HEK293 (cell line): ENCODE results near the gene STRN3.
A peak's percentile ranks its signal among the peaks of the same experiment; 100 is the strongest.

ENCODE experiments used
- EGR2 ChIP-seq: fragments of 450-650 bp; formaldehyde crosslinking; IDR thresholded peaks from 2 replicates; pipeline ENCODE4 v1.5.1; 2016; ENCODE audit warnings: low read depth, missing biosample characterization, missing genetic modification characterization
- HIC1 ChIP-seq: fragments of 450-650 bp; formaldehyde crosslinking; IDR thresholded peaks from 2 replicates; pipeline ENCODE4 v1.5.1; 2016; ENCODE audit warnings: missing biosample characterization, missing genetic modification characterization
- HOXA7 ChIP-seq: sonication (generic); formaldehyde crosslinking; IDR thresholded peaks from 2 replicates; pipeline ENCODE4 v1.8.1; 2022; ENCODE audit warnings: missing genetic modification reagents, borderline replicate concordance
- HOXD13 ChIP-seq: sonication (generic); formaldehyde crosslinking; IDR thresholded peaks from 2 replicates; pipeline ENCODE4 v1.8.0; 2022; ENCODE audit warnings: missing genetic modification reagents, borderline replicate concordance
- RBAK ChIP-seq: fragments of 450-650 bp; formaldehyde crosslinking; IDR thresholded peaks from 2 replicates; pipeline ENCODE4 v1.5.1; 2016; ENCODE audit warnings: missing biosample characterization, missing genetic modification characterization
- ZBTB20 ChIP-seq: fragments of 450-650 bp; formaldehyde crosslinking; IDR thresholded peaks from 2 replicates; pipeline ENCODE4 v1.5.1; 2016; ENCODE audit warnings: missing biosample characterization, missing genetic modification characterization
- ZBTB44 ChIP-seq: fragments of 450-650 bp; IDR thresholded peaks from 2 replicates; pipeline ENCODE4 v1.5.1; 2018; ENCODE audit warnings: missing biosample characterization, mild to moderate bottlenecking, missing genetic modification characterization
- ZBTB6 ChIP-seq: fragments of 450-650 bp; formaldehyde crosslinking; IDR thresholded peaks from 2 replicates; pipeline ENCODE4 v1.5.1; 2017; ENCODE audit warnings: missing biosample characterization, missing genetic modification characterization
- ZFP37 ChIP-seq: fragments of 450-650 bp; formaldehyde crosslinking; IDR thresholded peaks from 2 replicates; pipeline ENCODE4 v1.5.1; 2016; ENCODE audit warnings: missing biosample characterization, missing genetic modification characterization
- ZNF140 ChIP-seq: fragments of 450-650 bp; formaldehyde crosslinking; IDR thresholded peaks from 2 replicates; pipeline ENCODE4 v1.5.1; 2016; ENCODE audit warnings: missing biosample characterization, missing genetic modification characterization
- ZNF174 ChIP-seq: fragments of 450-650 bp; formaldehyde crosslinking; IDR thresholded peaks from 2 replicates; pipeline ENCODE4 v1.5.0; 2017; ENCODE audit warnings: missing biosample characterization, mild to moderate bottlenecking, missing genetic modification characterization
- ZNF280C ChIP-seq: fragments of 450-650 bp; formaldehyde crosslinking; IDR thresholded peaks from 2 replicates; pipeline ENCODE4 v1.5.1; 2016; ENCODE audit warnings: missing biosample characterization, missing genetic modification characterization
- ZNF280D ChIP-seq: fragments of 450-650 bp; formaldehyde crosslinking; IDR thresholded peaks from 2 replicates; pipeline ENCODE4 v1.5.1; 2016; ENCODE audit warnings: missing biosample characterization, missing genetic modification characterization
- ZNF362 ChIP-seq: fragments of 450-650 bp; formaldehyde crosslinking; IDR thresholded peaks from 2 replicates; pipeline ENCODE4 v1.5.1; 2016; ENCODE audit warnings: missing biosample characterization, missing genetic modification characterization
- ZNF473 ChIP-seq: fragments of 450-650 bp; formaldehyde crosslinking; IDR thresholded peaks from 2 replicates; pipeline ENCODE4 v1.5.1; 2017; ENCODE audit warnings: missing biosample characterization, missing genetic modification characterization
- ZNF529 ChIP-seq: fragments of 450-650 bp; formaldehyde crosslinking; IDR thresholded peaks from 2 replicates; pipeline ENCODE4 v1.5.1; 2017; ENCODE audit warnings: missing genetic modification characterization, missing biosample characterization; ENCODE audit not compliant: insufficient replicate concordance
- ZNF571 ChIP-seq: fragments of 450-650 bp; formaldehyde crosslinking; IDR thresholded peaks from 2 replicates; pipeline ENCODE4 v1.5.0; 2017; ENCODE audit warnings: missing biosample characterization, missing genetic modification characterization
- ZNF580 ChIP-seq: fragments of 450-650 bp; formaldehyde crosslinking; IDR thresholded peaks from 2 replicates; pipeline ENCODE4 v1.5.1; 2016; ENCODE audit warnings: missing biosample characterization, missing genetic modification characterization
- ZNF585B ChIP-seq: fragments of 450-650 bp; formaldehyde crosslinking; IDR thresholded peaks from 2 replicates; pipeline ENCODE4 v1.5.1; 2016; ENCODE audit warnings: missing biosample characterization, missing genetic modification characterization
- ZNF629 ChIP-seq: fragments of 450-650 bp; formaldehyde crosslinking; IDR thresholded peaks from 2 replicates; pipeline ENCODE4 v1.5.1; 2017; ENCODE audit warnings: missing biosample characterization, missing genetic modification characterization
- ZNF677 ChIP-seq: fragments of 450-650 bp; IDR thresholded peaks from 2 replicates; pipeline ENCODE4 v1.5.0; 2018; ENCODE audit warnings: missing biosample characterization, mild to moderate bottlenecking, missing genetic modification characterization, moderate library complexity
- ZNF704 ChIP-seq: fragments of 450-650 bp; formaldehyde crosslinking; IDR thresholded peaks from 2 replicates; pipeline ENCODE4 v1.5.1; 2016; ENCODE audit warnings: missing biosample characterization, missing genetic modification characterization

STRN3 gene

GRCh38 chr14:30874120-30874998 lies 151.8 kb downstream of the STRN3 start, which contains the start of gene COCH (continued):
- TF ChIP-seq HIC1 (no peak), ZNF629 (tag by site-specific recombination) (peak; percentile 55; the same call in 1 of the 2 replicates), ZNF362 (tag by site-specific recombination) (no peak), ZBTB6 (tag by site-specific recombination) (peak; percentile 78), RBAK (tag by site-specific recombination) (no peak), ZNF140 (no peak), ZNF529 (tag by site-specific recombination) (no peak), ZNF585B (tag by site-specific recombination) (no peak; the same call in 1 of the 2 replicates), ZNF280D (no peak), ZNF571 (no peak), ZNF580 (tag by site-specific recombination) (no peak), ZNF280C (tag by site-specific recombination) (no peak), ZNF473 (tag by site-specific recombination) (no peak), ZNF704 (tag by site-specific recombination) (no peak), ZNF677 (tag by site-specific recombination) (no peak), EGR2 (peak; percentile 41; the same call in 1 of the 2 replicates), HOXA7 (CRISPR knock-in tag) (no peak), ZFP37 (tag by site-specific recombination) (no peak; the same call in 1 of the 2 replicates), ZBTB44 (tag by site-specific recombination) (no peak), HOXD13 (no peak), ZBTB20 (tag by site-specific recombination) (peak; percentile 90), ZNF174 (tag by site-specific recombination) (no peak)
